GM12874 (cell line): ENCODE results near the gene SLC12A7.

Experiments
- TF ChIP-seq, protein P1 (sequence below): IDR thresholded peaks from 2 replicates; pipeline ENCODE4 v1.5.1; 2011; ENCODE audit warnings: low read depth, mild to moderate bottlenecking, control low read depth, low read length, moderate library complexity; ENCODE audit not compliant: insufficient read depth

Gene SLC12A7

DNA sequence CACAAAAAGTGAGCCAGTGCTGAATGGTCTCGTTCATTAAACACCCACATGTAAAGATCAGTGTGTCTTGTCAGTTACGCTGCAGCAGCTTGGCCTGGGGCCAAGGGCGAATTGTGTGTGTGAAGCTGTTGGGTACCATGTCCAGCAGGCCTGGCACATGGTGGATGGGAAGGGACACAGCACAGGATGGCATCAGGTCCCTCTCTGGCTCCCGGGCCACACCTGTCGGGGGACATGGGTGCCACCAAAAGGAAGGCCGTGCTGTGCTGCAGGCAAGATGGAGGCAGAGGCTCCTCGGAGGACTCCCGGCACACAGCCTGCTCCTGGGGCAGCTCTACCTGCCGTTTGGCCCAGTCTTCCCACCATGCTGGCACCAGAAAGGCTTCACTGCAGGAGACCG, 71.3 kb downstream of the SLC12A7 start:
- TF ChIP-seq, protein P1, sequence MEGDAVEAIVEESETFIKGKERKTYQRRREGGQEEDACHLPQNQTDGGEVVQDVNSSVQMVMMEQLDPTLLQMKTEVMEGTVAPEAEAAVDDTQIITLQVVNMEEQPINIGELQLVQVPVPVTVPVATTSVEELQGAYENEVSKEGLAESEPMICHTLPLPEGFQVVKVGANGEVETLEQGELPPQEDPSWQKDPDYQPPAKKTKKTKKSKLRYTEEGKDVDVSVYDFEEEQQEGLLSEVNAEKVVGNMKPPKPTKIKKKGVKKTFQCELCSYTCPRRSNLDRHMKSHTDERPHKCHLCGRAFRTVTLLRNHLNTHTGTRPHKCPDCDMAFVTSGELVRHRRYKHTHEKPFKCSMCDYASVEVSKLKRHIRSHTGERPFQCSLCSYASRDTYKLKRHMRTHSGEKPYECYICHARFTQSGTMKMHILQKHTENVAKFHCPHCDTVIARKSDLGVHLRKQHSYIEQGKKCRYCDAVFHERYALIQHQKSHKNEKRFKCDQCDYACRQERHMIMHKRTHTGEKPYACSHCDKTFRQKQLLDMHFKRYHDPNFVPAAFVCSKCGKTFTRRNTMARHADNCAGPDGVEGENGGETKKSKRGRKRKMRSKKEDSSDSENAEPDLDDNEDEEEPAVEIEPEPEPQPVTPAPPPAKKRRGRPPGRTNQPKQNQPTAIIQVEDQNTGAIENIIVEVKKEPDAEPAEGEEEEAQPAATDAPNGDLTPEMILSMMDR = no peak

DNA sequence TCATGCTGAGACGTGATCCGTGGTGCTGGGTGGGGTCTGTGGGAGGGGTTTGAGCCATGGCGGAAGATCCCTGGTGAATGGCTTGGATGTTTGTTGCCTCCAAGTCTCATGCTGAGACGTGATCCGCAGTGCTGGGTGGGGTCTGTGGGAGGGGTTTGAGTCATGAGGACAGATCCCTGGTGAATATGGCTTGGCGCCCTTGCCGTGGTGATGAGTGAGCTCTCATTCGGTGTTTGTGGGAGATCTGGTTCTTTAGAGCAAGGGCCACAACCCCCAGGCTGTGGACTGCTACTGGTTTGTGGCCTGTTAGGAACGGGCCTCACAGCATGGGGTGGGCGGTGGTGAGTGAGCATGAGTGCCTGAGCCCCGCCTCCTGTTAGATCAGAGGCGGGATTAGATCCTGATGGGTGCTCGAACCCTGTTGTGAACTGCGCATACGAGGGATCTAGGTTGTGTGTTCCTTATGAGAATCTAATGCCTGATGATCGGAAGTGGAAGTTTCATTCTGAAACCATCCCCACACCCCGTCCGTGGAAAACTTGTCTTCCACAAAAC, 72.1 kb downstream of the SLC12A7 start:
- TF ChIP-seq, protein P1 = no peak

DNA sequence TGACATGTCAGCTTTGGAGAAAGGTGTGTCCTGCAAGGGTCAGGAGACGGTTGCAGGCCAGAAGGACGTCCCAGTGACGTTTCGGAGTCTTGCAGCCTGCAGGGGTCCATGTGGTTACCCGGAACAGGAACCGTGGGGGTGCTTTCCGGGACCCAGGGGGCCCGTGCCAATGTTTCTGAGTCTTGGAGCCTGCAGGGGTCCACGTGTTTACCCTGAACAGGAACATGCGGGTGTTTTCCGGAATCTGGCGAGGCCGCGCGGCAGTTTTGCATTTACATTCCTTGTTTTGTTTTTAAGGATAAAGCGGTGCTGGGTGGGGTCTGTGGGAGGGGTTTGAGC, 72.7 kb downstream of the SLC12A7 start:
- TF ChIP-seq, protein P1 = no peak

DNA sequence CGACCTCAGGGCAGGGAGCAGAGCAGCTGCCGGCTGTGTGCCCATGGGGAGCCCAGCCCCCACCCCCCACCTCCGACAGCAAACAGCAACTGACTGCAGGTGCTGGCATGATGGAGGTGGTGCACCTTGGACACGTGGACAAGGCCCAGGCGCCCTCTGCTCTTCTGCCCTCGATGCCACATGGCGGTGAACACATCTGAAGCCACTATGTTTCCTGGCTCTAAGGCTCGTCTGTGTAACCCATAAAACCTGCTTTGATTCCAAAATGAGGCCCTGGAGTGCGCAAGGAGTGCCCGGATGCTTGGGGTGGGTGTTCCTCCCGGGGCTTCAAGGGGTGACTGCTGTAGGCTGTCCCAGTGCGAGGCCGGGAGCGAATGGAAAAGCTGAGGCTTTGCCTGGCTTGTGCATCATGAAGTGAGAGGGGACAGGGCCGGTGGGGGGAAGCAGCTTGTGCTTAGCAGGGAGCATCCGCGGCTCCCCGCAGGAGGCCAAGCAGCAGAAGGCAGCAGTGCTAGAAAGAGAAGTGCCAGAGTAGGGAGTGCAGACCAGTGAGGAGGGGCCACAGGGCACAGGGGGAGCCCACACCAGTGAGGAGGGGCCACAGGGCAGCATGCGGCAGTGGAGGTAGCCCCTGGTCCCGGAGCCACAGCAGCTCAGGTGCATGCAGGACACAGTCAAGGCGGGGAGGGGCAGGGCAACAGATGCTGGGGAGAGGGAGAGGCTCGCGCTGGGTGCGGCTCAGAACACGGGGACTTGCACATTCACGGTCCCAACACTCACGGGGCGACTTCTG, 73.2 kb downstream of the SLC12A7 start:
- TF ChIP-seq, protein P1 = no peak

DNA sequence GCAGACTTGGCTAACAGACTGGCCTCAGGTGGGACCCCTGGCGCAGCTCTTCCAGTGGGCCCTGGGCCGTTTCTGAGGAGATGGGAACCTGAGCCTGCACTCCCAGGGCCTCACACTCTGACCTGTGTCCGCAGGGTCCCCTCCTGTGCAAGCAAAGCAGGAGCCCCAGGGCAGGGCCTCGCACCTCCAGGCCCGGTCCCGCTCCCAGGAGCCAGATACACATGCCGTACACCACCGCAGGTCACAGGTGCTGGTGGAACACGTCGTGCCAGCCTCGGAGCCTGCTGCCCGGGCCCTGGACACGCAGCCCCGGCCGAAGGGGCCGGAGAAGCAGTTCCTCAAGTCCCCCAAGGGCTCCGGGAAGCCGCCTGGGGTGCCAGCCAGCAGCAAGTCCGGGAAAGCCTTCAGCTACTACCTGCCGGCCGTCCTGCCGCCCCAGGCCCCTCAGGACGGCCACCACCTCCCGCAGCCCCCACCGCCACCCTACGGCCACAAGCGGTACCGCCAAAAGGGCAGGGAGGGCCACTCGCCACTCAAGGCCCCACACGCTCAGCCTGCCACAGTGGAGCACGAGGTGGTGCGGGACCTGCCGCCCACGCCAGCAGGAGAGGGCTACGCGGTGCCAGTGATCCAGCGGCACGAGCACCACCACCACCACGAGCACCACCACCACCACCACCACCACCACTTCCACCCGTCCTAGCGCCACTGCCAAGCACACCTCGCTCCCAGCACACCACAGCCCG, 74.0 kb downstream of the SLC12A7 start:
- TF ChIP-seq, protein P1 = no peak

DNA sequence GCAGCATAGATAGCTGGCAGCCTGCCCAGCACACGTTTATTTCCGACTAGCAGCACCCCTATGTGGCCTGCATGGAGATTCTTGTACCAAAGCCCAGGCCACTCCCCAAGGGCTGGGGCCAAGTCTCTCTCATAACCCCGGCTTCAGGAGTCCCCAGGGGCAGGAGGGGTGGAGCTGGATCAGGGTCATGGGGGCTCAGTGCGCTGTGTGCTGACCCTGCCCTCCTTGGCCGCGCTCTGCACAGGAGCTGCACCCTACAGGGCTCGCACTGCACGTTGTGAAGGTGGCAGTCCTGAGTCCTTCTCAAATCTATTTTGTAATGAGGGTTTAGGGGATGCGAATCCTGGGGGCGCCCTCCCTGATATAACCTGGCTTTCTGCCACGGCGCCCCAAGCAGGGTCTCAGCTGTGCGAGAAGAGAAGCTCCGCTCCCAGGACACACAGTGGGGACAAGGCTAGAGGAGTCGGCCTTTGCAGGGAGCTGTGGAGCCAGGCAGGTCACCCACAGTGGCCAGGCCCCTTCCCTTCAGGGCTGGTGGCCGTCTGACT, 74.7 kb downstream of the SLC12A7 start:
- TF ChIP-seq, protein P1 = no peak

DNA sequence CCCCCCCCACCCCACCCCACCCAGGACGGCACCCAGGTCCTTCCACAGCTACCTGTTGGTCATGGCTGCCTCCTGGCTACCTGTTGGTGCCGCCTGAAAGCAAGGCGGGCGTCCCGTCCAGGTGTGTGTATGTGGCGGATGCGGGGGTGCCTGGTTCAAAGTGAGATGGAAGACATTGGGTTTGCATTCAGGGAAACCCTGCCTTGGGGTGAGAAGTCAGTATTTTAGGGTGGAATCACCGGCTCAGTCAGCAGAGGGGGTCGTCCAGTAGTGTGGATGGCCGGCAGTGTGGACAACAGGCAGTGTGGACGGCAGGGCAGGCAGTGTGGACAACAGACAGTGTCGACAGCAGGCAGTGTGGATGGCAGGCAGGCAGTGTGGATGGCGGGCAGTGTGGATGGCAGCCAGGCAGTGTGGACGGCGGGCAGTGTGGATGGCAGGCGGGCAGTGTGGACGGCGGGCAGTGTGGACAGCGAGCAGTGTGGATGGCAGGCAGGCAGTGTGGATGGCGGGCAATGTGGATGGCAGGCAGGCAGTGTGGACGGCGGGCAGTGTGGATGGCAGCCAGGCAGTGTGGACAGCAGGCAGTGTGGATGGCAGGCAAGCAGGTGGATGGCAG, 75.2 kb downstream of the SLC12A7 start:
- TF ChIP-seq, protein P1 = no peak
